ENCODE data around the gene TVP23A.
"Not testable (repeated sequence)": the region's sequence is repeated elsewhere in the genome, so short reads cannot be mapped to it uniquely, and the experiment has no call there.

TVP23A gene

DNA sequence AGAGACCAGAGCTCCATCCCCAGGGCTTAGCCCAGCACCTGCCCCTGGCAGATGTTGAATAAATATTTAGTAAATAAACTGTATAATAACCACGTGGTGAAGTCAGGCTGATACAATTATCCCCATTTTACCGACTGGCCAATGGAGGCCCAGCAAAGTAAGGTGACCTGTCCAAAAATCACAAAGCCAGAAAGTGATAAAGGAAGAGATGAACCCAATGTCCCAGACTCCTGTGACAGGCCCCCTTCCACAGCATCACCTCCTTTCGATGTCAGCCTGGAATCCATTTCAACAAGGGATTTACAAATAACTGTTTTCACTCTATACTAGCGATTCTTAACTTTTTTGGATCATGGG is 5.5 kb downstream of the TVP23A start:
- Histone ChIP-seq H3K9ac (ENCODE audit: low read depth, low read length) (no peak overlapping the region), H3K4me1 (ENCODE audit: insufficient read depth, low read length) (no peaks in the 10 kb centered on the region), H3K36me3 (ENCODE audit: insufficient read depth, low read depth, low read length) (no peaks in the 10 kb centered on the region), H3K27me3 (ENCODE audit: insufficient read depth, low read length) (peaks cover 10% of the 10 kb centered on the region), H3K27ac (ENCODE audit: low read length) (no peak overlapping the region), H3K4me3 (ENCODE audit: low read length) (no peak overlapping the region), H3K9me3 (ENCODE audit: insufficient read depth, low read depth, low read length) (no peaks in the 10 kb centered on the region)

DNA sequence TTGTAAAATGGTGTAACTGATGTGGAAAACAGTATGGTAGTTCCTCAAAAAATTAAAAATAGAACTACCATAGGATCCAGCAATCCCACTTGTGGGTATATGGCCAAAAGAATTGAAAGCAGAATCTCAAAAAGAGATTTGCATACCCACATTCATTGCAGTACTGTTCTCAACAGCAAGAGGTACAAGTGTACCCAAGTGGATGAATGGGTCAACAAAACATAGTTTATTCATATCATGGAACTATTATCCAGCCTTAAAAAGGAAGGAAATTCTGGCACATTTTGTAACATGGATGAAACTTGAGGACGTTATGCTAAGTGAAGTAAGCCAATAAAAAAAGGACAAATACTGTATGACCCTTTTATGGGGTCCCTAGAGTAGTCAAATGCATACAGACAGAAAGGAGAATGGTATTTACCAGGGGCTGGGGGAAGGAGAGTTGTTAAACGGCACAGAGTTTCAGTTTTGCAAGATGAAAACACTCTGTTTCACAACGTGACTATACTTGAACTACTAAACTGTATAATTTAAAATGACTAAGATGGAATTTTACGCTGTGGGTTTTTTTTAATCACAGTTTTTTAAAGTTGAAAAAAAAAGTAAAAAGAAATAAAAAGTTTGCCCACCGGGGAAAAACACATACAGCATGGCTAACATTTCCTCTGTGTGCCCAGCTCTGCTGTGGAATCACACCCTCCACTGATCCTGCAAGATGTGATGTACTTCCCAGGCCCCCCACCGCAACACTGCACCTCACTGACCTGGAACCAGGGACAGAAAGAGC is 6.1 kb downstream of the TVP23A start:
- H3K9me3 ChIP-seq (ENCODE audit: insufficient read depth, low read depth, low read length): no peaks in the 10 kb centered on the region
- H3K27ac ChIP-seq (ENCODE audit: low read length): no peak overlapping the region
- H3K27me3 ChIP-seq (ENCODE audit: insufficient read depth, low read length): peaks cover 5% of the 10 kb centered on the region; the same call in 1 of the 2 replicates
- H3K9ac ChIP-seq (ENCODE audit: low read depth, low read length): no peak overlapping the region
- H3K4me1 ChIP-seq (ENCODE audit: insufficient read depth, low read length): no peaks in the 10 kb centered on the region
- H3K36me3 ChIP-seq (ENCODE audit: insufficient read depth, low read depth, low read length): no peaks in the 10 kb centered on the region
- H3K4me3 ChIP-seq (ENCODE audit: low read length): no peak overlapping the region

- H3K9ac ChIP-seq (ENCODE audit: low read depth, low read length): no peak overlapping the region
- no peak overlapping the region for H3K4me3 ChIP-seq (ENCODE audit: low read length)
- H3K9me3 ChIP-seq (ENCODE audit: insufficient read depth, low read depth, low read length): no peaks in the 10 kb centered on the region
- H3K36me3 ChIP-seq (ENCODE audit: insufficient read depth, low read depth, low read length): no peaks in the 10 kb centered on the region
- H3K27ac ChIP-seq (ENCODE audit: low read length): no peak overlapping the region
- H3K27me3 ChIP-seq (ENCODE audit: insufficient read depth, low read length): no peaks in the 10 kb centered on the region
- no peaks in the 10 kb centered on the region for H3K4me1 ChIP-seq (ENCODE audit: insufficient read depth, low read length)
Observed at GRCh38 chr16:10809706-10810105, 8.9 kb downstream of the TVP23A start.

- H3K4me3 ChIP-seq (ENCODE audit: low read length): no peak overlapping the region
- no peak overlapping the region for H3K9ac ChIP-seq (ENCODE audit: low read depth, low read length)
- no peaks in the 10 kb centered on the region for H3K36me3 ChIP-seq (ENCODE audit: insufficient read depth, low read depth, low read length)
Observed at GRCh38 chr16:10808850-10809249, 9.7 kb downstream of the TVP23A start.

GRCh38 chr16:10808218-10808617 is 10.4 kb downstream of the TVP23A start:
- H3K27me3 ChIP-seq (ENCODE audit: insufficient read depth, low read length): no peaks in the 10 kb centered on the region
- no peak overlapping the region for H3K4me3 ChIP-seq (ENCODE audit: low read length)
- no peaks in the 10 kb centered on the region for H3K9me3 ChIP-seq (ENCODE audit: insufficient read depth, low read depth, low read length)
- no peaks in the 10 kb centered on the region for H3K36me3 ChIP-seq (ENCODE audit: insufficient read depth, low read depth, low read length)
- no peak overlapping the region for H3K9ac ChIP-seq (ENCODE audit: low read depth, low read length)
- H3K27ac ChIP-seq (ENCODE audit: low read length): no peak overlapping the region
- no peaks in the 10 kb centered on the region for H3K4me1 ChIP-seq (ENCODE audit: insufficient read depth, low read length)

More at GRCh38 chr16:10808850-10809249, 9.7 kb downstream of the TVP23A start:
- H3K4me1 ChIP-seq (ENCODE audit: insufficient read depth, low read length): no peaks in the 10 kb centered on the region
- H3K27me3 ChIP-seq (ENCODE audit: insufficient read depth, low read length): no peaks in the 10 kb centered on the region
- no peak overlapping the region for H3K27ac ChIP-seq (ENCODE audit: low read length)
- H3K9me3 ChIP-seq (ENCODE audit: insufficient read depth, low read depth, low read length): no peaks in the 10 kb centered on the region

DNA sequence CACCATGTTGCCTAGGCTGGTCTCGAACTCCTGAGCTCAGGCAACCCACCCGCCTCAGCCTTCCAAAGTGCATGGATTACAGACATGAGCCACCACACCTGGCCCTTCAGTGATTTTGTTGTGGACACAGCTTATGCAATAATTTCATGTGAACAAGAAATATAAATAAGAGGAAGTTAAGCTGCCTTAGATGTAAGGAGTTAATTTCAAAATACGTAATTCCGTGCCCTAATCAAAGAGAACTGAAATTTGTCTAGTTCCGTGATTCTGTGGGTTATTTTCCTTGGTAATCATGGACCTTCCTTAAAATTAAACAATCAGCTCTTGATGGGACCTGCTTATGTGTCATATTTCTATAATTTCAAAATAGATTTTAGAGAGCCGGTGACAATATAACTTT is 11.9 kb downstream of the TVP23A start:
- Histone ChIP-seq H3K27me3 (ENCODE audit: insufficient read depth, low read length) (no peaks in the 10 kb centered on the region), H3K36me3 (ENCODE audit: insufficient read depth, low read depth, low read length) (no peaks in the 10 kb centered on the region), H3K9me3 (ENCODE audit: insufficient read depth, low read depth, low read length) (no peaks in the 10 kb centered on the region), H3K27ac (ENCODE audit: low read length) (no peak overlapping the region), H3K9ac (ENCODE audit: low read depth, low read length) (no peak overlapping the region), H3K4me1 (ENCODE audit: insufficient read depth, low read length) (no peaks in the 10 kb centered on the region), H3K4me3 (ENCODE audit: low read length) (no peak overlapping the region)

- H3K4me1 ChIP-seq (ENCODE audit: insufficient read depth, low read length): no peaks in the 10 kb centered on the region
Observed at GRCh38 chr16:10805334-10805733, 13.3 kb downstream of the TVP23A start.

GRCh38 chr16:10799736-10800135 is 18.9 kb downstream of the TVP23A start:
- Histone ChIP-seq H3K36me3 (ENCODE audit: insufficient read depth, low read depth, low read length) (no peaks in the 10 kb centered on the region), H3K9me3 (ENCODE audit: insufficient read depth, low read depth, low read length) (no peaks in the 10 kb centered on the region), H3K27me3 (ENCODE audit: insufficient read depth, low read length) (no peaks in the 10 kb centered on the region), H3K4me1 (ENCODE audit: insufficient read depth, low read length) (no peaks in the 10 kb centered on the region), H3K4me3 (ENCODE audit: low read length) (no peak overlapping the region), H3K27ac (ENCODE audit: low read length) (no peak overlapping the region), H3K9ac (ENCODE audit: low read depth, low read length) (no peak overlapping the region)

More at GRCh38 chr16:10805334-10805733, 13.3 kb downstream of the TVP23A start:
- H3K9me3 ChIP-seq (ENCODE audit: insufficient read depth, low read depth, low read length): no peaks in the 10 kb centered on the region
- no peak overlapping the region for H3K4me3 ChIP-seq (ENCODE audit: low read length)
- no peaks in the 10 kb centered on the region for H3K27me3 ChIP-seq (ENCODE audit: insufficient read depth, low read length)
- no peaks in the 10 kb centered on the region for H3K36me3 ChIP-seq (ENCODE audit: insufficient read depth, low read depth, low read length)
- H3K27ac ChIP-seq (ENCODE audit: low read length): no peak overlapping the region
- H3K9ac ChIP-seq (ENCODE audit: low read depth, low read length): no peak overlapping the region

DNA sequence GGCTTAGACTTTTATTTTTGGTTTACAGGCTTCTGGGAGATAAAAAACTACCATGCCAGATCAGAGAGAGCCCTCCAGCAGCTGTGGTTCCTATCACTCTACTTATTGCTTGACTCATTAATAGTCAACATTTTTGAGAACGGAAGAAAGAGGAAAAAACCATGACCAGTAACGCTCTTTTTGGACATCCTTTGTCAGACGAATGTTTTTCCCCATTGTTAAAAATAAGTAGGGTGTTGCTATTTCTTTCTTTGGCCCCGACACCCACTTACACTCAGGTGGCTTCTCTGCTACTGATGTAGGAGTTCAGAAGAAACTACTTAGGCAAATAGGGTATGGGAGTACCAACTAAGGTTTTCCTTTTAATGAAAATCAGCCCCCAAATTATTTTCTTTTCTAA is 27.5 kb downstream of the TVP23A start:
- Histone ChIP-seq H3K36me3 (ENCODE audit: insufficient read depth, low read depth, low read length) (no peaks in the 10 kb centered on the region), H3K27me3 (ENCODE audit: insufficient read depth, low read length) (no peaks in the 10 kb centered on the region), H3K27ac (ENCODE audit: low read length) (no peak overlapping the region), H3K9ac (ENCODE audit: low read depth, low read length) (no peak overlapping the region), H3K4me3 (ENCODE audit: low read length) (no peak overlapping the region), H3K9me3 (ENCODE audit: insufficient read depth, low read depth, low read length) (peaks cover 4% of the 10 kb centered on the region), H3K4me1 (ENCODE audit: insufficient read depth, low read length) (peaks cover 2% of the 10 kb centered on the region; the same call in 1 of the 2 replicates)

DNA sequence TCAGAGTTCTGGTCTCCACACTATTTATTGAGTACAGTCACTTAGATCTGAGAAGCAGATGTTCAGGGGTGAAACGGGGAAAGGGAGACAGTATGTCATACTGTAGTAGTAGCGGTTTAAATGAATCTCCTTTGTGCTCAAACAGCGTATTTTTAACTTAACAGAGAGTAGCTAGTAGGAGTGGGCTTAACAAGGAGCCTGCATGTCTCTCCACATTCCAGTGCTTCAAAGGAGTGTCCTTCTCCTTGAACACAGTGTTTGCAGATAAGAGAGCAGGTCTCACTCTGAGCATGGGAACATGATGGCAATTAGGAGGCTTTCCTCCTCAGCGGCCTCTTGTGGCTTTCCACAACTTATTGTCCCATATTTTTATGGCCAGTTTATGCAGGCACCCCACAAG is 30.0 kb downstream of the TVP23A start:
- H3K27me3 ChIP-seq (ENCODE audit: insufficient read depth, low read length); H3K9ac ChIP-seq (ENCODE audit: low read depth, low read length); H3K36me3 ChIP-seq (ENCODE audit: insufficient read depth, low read depth, low read length); H3K27ac ChIP-seq (ENCODE audit: low read length); H3K4me3 ChIP-seq (ENCODE audit: low read length); H3K9me3 ChIP-seq (ENCODE audit: insufficient read depth, low read depth, low read length); H3K4me1 ChIP-seq (ENCODE audit: insufficient read depth, low read length): not testable (repeated sequence)

- H3K9me3 ChIP-seq (ENCODE audit: insufficient read depth, low read depth, low read length): peaks cover 7% of the 10 kb centered on the region
- H3K4me1 ChIP-seq (ENCODE audit: insufficient read depth, low read length): peaks cover 2% of the 10 kb centered on the region; the same call in 1 of the 2 replicates
- H3K36me3 ChIP-seq (ENCODE audit: insufficient read depth, low read depth, low read length): no peaks in the 10 kb centered on the region
- no peak overlapping the region; the same call in 1 of the 2 replicates for H3K9ac ChIP-seq (ENCODE audit: low read depth, low read length)
- no peak overlapping the region for H3K27ac ChIP-seq (ENCODE audit: low read length)
- H3K4me3 ChIP-seq (ENCODE audit: low read length): no peak overlapping the region
- H3K27me3 ChIP-seq (ENCODE audit: insufficient read depth, low read length): no peaks in the 10 kb centered on the region
Observed at GRCh38 chr16:10787304-10787703, 31.3 kb downstream of the TVP23A start.

- no peaks in the 10 kb centered on the region for H3K36me3 ChIP-seq (ENCODE audit: insufficient read depth, low read depth, low read length)
- no peak overlapping the region for H3K9ac ChIP-seq (ENCODE audit: low read depth, low read length)
- H3K9me3 ChIP-seq (ENCODE audit: insufficient read depth, low read depth, low read length): peaks cover 12% of the 10 kb centered on the region; the same call in 1 of the 2 replicates
- H3K27ac ChIP-seq (ENCODE audit: low read length): no peak overlapping the region
- H3K4me1 ChIP-seq (ENCODE audit: insufficient read depth, low read length): peaks cover 2% of the 10 kb centered on the region; the same call in 1 of the 2 replicates
- H3K27me3 ChIP-seq (ENCODE audit: insufficient read depth, low read length): no peaks in the 10 kb centered on the region
- H3K4me3 ChIP-seq (ENCODE audit: low read length): no peak overlapping the region
Observed at GRCh38 chr16:10782628-10783027, 36.0 kb downstream of the TVP23A start.

Measured in iPS-20b (cell line).